Pulmonary artery endothelial cell (primary cell): Measurements from ENCODE around the gene ABCA8. TPM values are rescaled to one million over a fixed set of nuclear protein-coding genes. Genes with fewer than 3 reads are reported as not detected.
A peak's percentile ranks its signal among the peaks of the same experiment; 100 is the strongest.
"Not testable (repeated sequence)": the region's sequence is repeated elsewhere in the genome, so short reads cannot be mapped to it uniquely, and the experiment has no call there.

Source experiments
- DNase-seq: peaks from one replicate; pipeline ENCODE4 v3.0.0-alpha.2; 2011; ENCODE audit warnings: low read depth, low spot score
- total RNA-seq: library from RNA; depleted of rRNA; stranded (reverse); fragments of >200 nt; gene quantifications from 2 replicates; pipeline ENCODE4 v1.2.3, GENCODE V29; 2014

ABCA8 gene
- total RNA-seq, 1 donor from 2014 or later = 45.5 TPM

DNA sequence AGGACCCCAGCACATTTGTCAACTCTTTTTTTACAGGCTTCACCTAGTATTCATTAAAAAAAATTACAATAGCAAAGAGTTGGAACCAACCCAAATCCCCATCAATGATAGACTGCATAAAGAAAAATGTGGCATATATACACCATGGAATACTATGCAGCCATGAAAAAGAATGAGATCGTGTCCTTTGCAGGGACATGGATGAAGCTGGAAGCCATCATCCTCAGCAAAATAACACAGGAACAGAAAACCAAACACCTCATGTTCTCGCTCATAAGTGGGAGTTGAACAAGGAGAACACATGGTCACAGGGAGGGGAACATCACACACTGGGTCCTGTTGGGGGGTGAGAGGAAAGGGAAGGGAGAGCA is 11.4 kb downstream of the ABCA8 start:
- DNase-seq = not testable (repeated sequence)

DNA sequence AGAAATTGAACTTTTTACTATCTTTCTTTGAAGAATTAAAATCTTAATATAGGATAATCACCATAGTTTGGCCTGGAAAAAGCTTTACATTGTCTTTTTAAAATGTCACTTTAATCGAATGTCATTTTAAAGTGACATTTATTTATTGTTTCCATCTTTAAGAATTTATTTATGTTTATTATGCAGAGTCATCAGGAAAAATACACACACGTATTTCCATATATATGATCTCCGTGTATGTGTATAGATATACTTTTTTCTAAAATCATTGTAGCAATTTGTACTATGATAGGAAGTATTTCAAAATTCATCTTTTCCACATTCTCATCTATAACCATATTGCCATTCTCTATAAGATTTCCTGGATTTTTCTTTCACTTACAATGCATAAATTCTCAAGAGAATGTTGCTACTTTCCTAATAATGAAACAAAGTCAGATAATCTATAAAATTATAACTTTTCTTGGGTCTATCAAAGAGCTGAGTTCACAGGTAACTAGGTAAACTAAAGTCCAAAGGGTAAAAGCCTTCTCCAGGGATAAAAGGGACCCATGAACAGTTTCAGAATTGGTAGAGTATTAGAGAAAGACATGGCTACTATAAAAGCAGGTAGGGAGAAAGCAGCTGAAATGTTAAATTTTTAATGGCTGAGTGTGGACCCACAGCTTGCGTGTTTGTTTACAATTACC is 11.9 kb downstream of the ABCA8 start:
- no peak for DNase-seq

DNA sequence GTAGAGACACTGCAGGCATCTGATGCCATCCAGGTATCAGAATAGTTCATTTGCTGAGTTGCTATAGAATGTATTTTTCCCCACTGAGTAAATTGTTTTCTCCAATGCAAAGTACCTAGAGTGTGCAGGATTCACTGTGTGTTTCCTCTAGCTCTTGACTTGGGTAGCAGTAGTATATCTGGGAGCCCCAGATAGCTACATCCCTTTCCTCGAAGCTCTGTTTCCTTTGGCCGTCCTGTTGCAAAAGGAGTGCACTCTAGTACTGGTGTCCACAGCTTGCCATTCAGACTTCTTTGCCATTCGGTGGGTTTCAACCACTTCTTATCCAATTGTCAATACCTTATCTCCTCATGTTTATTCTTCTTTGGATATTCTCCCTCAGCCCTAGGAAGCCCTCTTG is 12.8 kb downstream of the ABCA8 start:
- no peak for DNase-seq

DNA sequence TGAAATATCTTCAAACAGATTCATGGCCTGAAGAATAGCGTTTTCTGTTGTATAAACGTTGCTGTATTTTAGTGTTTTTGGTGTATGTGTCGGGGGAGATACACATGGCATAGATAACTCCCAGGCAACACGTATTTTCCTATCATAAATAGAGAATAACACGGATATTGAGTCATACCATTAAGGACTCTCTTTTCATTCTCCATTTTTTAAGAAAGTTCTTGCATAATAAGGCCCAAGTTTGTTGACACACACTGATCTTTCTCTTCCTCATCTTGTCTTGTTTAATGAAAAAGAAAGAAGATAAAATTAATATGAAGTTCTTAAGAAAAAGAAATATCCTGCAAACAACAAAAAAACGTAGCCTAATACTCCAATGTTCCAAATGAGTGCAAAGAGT is 13.4 kb downstream of the ABCA8 start:
- no peak for DNase-seq

- peak; percentile 60 for DNase-seq
Observed at GRCh38 chr17:68939195-68939594, 16.0 kb downstream of the ABCA8 start.

DNA sequence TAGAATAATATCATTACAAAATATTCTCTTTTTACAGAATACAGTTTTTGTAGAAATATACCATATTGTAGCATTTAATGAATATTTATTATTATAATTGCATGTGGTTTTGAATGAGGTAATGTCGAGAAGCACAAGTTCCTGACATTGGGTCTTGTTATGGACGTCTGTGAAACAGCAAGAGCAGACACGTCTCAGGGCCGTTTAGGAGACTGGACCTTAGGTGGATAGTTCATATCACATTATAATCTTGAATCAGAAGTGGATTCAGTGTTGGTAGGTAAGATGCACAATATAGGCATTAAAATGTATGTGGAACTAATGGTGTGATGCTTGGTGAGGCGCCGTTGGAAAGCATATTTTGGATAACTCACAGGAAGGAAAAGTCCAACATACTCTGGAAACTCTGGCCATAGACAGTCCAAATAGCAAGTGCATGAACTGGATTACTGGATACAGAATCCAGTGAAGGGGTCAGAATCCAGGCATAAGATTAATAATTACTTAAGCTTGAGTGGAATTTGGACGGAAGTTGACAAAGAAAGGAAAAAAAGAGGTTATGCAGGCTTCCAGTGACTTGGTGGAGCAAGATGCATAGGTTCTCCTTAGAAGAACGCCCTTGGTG is 17.2 kb downstream of the ABCA8 start:
- DNase-seq = no peak

- DNase-seq = no peak
Observed at GRCh38 chr17:68927516-68927915, 27.7 kb downstream of the ABCA8 start.

GRCh38 chr17:68924793-68925720 is 30.1 kb downstream of the ABCA8 start:
- DNase-seq = no peak

- no peak for DNase-seq
Observed at GRCh38 chr17:68910789-68911431, 44.3 kb downstream of the ABCA8 start.

DNA sequence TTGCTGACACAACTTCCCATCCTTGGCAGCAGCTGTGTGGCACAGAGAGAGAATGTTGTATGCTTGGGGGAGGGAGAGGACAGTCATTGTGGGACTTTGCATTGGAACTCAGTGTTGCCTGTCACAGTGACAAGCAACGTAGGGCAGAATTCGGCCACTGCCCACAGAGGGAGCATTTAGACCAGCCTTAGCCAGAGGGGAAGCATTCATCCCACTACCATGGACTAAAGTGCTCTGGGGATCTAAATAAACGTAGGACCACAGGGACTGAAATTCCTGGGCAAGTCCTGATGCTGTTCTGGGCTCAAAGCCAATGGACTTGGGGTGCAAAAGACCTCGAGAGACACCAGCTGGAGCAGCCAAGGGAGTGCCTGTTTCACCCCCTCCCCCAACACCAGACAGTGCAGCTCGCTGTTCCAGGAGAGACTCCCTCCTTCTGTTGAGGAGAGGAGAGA is 44.9 kb downstream of the ABCA8 start:
- DNase-seq = no peak

GRCh38 chr17:68909066-68909465 is 46.1 kb downstream of the ABCA8 start:
- peak; percentile 73 for DNase-seq

DNA sequence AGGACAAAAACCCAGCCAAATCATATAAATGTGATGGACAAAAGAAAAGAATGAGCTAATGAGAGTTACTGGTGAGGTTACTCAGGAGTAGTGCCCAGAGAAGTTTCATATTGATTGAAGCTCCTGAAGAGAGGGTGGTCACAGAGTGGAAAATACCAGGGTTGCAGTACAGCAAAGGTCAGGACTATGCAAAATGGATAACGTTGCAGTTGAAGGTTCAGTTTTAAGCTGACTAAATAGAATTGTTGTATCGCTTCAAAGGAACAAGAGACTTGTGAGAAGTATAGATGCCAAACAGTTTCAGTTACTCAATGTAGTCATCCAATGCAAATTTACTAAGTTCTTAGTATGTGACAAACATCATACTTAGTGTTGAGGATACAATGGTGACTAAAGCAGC is 47.1 kb downstream of the ABCA8 start:
- no peak for DNase-seq

- no peak for DNase-seq
Observed at GRCh38 chr17:68906638-68907037, 48.6 kb downstream of the ABCA8 start.

DNA sequence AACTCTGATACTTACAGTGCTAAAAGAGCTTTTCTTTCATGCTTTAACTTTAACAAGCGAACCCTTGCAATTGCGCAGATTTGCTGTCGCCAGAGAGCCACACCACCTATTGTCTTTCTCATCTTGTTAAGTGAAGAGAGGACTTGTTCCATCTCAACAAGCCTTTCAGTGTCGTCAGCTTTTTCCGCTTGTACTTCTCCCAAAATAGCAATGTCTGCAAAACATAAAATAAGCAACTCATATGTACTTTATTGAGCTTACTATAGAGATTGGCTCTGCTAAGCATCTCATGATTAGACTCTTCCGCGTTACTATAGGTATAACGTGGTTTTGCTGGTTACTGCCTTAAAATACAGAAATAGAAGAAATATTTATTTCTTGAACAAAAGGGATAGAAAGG is 51.9 kb downstream of the ABCA8 start:
- DNase-seq = no peak

DNA sequence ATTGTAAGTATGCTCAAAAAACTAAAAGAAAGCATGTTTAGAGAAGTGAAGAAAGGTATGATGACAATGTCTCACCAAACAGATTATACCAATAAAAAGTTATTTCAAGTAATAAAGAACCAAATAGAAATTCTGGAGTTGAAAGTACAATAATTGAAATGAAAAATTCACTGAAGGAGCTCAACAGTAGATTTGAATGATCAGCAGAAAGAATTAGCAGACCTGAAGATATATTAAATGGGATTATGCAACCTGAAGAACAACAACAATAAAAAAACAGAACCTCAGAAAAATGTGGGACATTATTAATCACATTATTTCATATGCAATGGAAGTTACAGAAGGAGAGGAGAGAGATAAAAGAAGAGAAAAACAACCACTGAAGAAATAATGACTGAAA is 57.6 kb downstream of the ABCA8 start:
- DNase-seq = no peak

- DNase-seq = no peak
Observed at GRCh38 chr17:68892658-68893057, 62.5 kb downstream of the ABCA8 start.

DNA sequence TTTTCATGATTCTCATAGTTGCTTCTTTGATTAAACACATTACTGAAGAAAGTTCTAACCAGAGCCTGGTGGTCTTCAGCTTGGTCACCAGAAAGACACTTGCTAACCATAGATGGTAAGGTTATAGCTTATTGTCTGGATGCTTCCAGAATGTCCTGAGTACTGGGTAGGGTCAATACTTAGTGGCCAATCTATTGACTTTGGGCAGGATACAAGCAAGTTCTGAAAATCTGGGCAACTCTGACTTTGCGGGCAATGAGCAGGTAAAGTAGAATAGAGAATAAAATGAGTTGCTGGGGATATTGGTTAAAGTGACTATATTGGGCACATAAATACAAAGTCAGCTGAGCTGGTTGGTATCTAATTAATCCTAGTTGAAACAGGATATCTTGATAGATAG is 63.0 kb downstream of the ABCA8 start:
- DNase-seq = no peak

- DNase-seq = no peak
Observed at GRCh38 chr17:68886401-68886800, 68.8 kb downstream of the ABCA8 start.

DNA sequence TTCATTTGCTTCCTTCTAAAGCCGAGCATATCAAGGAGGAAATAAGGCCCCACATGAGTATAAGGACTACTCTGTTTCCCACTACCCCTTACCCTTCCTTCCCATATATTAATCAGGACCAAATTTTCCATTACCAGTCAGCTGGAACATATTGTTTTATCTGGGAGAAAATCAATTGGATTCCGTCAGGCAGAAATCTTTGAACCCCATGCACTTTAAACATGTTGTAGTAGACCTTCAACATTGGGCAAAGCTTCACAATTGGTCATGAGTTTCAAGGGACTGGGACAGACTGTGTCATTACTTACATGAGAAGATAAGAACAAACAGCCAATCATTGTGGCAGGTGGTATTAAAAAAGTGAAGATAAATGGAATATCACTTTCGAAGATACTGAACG is 70.3 kb downstream of the ABCA8 start:
- no peak for DNase-seq

DNA sequence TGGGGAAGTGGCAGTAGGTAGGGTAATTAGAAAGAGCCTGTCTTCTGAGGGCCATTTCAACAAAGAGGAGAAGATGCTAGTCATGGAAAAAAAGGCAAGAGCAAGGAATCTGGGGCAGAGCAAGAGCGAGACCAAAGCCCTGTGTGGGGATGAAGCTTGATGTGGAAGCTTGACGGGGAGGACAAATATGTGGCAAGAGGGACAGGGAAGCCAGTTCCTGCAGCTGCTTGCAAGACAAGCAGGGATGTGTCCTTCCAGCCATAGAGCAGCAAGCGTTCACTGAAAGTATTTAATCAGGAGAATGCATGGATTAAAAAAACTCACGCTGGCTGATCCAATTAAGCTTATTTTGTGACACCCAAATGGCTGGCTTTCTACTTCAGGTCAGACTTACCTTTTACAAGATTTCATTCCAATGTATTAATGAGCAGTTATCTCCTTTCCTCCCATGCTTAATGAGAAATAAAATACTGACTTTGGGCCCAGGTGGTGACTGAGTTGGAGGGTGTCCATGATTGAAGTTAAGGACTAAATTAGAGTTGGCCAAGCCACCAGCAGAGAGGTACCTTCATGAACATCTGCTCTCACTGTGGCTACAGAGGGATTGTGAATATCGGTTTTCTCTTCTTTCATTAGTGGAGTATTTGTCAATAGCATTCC is 76.8 kb downstream of the ABCA8 start:
- DNase-seq = no peak

DNA sequence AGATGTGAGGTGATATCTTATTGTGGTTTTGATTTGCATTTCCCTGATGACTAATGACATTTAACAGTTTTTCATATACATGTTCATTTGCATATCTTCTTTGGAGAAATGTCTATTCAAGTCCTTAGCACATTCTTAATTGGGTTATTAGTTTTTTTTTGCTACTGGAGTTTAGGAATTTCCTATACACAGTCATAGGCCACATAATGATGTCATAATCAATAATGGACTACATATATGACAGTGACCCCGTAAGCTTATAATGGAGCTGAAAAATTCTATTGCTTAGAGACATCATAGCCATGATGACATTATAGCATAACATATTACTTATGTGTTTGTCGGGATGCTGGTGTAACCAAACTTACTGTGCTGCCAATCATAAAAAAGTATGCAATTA is 83.7 kb downstream of the ABCA8 start:
- no peak for DNase-seq
